Femur (tissue), 1 donor: ENCODE results near the gene FLT1.

ENCODE experiments used
- DNase-seq: peaks from one replicate; pipeline ENCODE4 v3.0.0-alpha.2; 2017

Gene FLT1, protein sequence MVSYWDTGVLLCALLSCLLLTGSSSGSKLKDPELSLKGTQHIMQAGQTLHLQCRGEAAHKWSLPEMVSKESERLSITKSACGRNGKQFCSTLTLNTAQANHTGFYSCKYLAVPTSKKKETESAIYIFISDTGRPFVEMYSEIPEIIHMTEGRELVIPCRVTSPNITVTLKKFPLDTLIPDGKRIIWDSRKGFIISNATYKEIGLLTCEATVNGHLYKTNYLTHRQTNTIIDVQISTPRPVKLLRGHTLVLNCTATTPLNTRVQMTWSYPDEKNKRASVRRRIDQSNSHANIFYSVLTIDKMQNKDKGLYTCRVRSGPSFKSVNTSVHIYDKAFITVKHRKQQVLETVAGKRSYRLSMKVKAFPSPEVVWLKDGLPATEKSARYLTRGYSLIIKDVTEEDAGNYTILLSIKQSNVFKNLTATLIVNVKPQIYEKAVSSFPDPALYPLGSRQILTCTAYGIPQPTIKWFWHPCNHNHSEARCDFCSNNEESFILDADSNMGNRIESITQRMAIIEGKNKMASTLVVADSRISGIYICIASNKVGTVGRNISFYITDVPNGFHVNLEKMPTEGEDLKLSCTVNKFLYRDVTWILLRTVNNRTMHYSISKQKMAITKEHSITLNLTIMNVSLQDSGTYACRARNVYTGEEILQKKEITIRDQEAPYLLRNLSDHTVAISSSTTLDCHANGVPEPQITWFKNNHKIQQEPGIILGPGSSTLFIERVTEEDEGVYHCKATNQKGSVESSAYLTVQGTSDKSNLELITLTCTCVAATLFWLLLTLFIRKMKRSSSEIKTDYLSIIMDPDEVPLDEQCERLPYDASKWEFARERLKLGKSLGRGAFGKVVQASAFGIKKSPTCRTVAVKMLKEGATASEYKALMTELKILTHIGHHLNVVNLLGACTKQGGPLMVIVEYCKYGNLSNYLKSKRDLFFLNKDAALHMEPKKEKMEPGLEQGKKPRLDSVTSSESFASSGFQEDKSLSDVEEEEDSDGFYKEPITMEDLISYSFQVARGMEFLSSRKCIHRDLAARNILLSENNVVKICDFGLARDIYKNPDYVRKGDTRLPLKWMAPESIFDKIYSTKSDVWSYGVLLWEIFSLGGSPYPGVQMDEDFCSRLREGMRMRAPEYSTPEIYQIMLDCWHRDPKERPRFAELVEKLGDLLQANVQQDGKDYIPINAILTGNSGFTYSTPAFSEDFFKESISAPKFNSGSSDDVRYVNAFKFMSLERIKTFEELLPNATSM (N-terminal part only)

DNA sequence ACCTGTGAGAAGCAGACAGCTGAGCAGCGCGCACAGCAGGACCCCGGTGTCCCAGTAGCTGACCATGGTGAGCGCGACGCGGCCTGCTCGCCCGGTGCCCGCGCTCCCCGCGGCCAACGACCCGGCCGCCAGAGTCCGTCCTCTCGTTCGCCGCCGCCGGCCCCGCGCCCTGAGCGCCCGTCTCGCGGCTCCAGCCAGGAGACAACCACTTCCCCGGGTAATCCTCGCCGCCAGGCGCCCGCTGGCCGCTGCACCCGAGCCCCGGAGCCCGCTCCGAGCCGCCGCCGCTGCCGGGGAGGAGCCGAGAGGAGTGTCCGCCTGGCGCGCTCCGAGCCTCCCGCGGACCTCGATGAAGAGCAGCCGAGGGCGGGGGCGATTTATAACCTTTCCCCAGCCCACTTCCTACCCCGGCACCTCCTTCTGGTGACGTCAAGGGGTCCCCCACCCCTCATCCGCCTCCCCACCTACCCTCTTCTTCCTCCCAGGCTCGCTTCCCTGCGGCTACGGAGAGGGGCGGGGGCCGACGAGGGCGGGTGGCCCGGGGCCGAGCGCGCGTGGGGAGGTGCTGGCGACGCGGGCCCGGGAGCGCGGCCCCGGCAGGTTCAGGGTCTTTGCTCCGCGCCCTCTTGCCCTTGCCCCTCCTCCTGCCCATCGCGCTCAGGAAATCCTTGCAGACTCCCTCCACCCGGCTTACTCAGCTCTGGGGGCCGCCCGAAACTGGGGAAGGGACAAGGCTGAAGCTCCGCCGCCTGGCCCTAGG is at the start of gene FLT1:
Gene FLT1, minus strand, starts transcription at position 351 of the 760 bp plus-strand sequence. Its CDS starts 285 bp downstream, at position 66.
- peak; percentile 55 for DNase-seq

DNA sequence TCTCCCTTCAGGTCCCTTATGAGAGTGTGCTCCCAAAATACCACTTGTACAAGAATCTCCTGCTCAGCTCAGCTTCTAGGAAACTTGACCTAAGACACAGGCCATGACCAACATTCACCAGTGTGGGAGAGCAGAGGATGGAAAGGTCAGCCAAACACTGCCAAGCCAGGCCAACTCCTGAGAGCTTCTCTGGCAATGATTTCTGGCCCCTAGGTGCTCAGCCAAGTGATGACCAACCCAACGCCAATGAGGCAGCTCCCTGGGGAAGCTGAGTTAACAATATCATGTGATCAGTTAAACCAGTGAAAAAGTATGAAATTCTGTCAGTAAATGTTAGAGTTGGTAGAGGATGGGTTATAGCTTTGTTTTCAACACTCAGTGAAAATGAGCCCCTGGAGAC is 49.1 kb upstream of the FLT1 start:
- no peak for DNase-seq

- DNase-seq, result no peak
Observed at GRCh38 chr13:28542804-28543203, 47.9 kb upstream of the FLT1 start.

DNA sequence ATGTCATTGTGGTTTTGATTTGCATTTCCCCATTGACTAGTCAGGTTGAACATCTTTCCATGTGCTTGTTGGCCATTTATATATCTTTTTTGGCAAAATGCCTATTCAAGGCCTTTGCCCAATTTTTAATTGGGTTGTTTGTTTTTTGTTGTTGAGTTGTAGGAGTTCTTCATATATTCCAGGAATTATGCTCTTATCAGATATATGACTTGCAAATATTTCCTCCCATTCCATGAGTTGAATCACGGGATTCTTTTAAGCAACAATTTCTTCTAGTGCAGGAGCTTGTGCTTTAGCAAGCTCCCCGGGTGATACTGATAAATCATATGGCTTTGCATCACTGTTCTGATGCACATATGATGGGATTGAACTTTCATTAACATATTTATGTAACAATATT is 47.0 kb upstream of the FLT1 start:
- DNase-seq, result no peak

GRCh38 chr13:28540612-28541011 is 45.7 kb upstream of the FLT1 start:
- DNase-seq, result no peak

DNA sequence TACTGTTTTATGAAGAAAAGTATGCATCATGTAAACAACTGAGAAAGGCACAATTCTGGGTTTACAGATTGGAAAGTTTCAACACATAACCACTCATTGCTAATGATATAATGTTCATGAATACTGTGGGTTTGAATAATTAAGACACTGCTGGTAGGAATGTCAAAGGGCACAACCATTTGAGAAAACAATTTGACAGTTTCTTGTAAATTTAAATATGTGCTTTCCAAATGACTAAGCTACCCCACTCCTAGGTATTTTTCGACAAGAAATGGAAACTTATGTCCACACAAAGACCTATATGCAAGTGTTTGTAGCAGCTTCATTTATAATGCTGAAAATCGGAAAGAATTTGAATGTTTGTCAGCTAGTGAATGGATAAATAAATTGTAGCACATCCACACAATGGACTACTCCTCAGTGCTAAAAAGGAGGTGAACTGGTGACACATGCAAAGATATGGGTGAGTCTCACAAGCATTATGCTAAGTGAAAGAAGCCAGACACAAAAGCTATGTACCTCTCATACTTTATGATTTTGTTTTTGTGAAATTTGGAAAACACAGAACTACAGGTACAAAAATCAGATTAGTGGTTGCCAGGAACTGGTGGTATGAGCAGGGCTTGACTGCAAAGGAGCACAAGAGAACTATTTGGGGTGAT is 44.8 kb upstream of the FLT1 start:
- DNase-seq, result no peak

GRCh38 chr13:28538932-28539331 is 44.0 kb upstream of the FLT1 start:
- no peak for DNase-seq

DNA sequence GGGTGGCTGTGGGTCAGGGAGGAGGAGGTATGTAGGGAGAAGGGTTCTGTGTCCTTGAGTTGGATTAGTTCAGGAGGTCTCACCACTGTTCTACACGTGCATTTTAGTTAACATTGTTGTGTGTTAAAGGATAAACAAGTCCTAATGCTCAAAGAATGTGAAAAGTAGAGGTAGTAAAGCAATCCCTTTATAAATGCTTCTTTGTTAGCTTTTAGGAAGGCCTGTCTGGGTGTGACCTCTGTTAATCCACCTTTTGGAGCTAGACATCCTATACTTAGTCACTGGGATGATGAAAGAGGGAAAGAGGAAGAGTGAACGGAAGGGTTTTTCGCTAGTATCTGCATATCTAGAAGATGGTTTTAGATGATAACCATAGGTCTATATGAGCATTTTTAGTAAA is 42.2 kb upstream of the FLT1 start:
- no peak for DNase-seq

- no peak for DNase-seq
Observed at GRCh38 chr13:28536371-28536770, 41.4 kb upstream of the FLT1 start.

DNA sequence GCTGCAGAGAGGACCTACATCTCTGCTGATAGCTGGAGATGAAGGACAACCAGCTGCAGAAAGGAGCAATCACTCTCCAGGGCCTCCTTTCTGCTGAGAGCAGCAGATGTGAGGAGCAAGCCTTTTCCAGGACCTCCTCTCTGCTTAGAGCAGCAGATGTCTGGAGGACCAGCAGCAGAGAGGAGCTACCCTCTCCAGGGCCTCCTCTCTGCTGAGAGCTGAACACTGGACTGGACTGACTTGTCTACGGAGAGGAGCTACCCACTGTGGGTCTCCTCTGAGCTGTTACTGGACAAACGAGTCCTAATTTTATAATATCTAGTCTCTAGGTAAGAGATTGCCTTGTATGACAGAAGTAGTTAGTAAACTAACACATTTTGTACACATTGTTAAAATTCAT is 40.8 kb upstream of the FLT1 start:
- DNase-seq, result no peak

- no peak for DNase-seq
Observed at GRCh38 chr13:28534801-28535200, 39.9 kb upstream of the FLT1 start.

GRCh38 chr13:28534210-28534609 is 39.3 kb upstream of the FLT1 start:
- no peak for DNase-seq

DNA sequence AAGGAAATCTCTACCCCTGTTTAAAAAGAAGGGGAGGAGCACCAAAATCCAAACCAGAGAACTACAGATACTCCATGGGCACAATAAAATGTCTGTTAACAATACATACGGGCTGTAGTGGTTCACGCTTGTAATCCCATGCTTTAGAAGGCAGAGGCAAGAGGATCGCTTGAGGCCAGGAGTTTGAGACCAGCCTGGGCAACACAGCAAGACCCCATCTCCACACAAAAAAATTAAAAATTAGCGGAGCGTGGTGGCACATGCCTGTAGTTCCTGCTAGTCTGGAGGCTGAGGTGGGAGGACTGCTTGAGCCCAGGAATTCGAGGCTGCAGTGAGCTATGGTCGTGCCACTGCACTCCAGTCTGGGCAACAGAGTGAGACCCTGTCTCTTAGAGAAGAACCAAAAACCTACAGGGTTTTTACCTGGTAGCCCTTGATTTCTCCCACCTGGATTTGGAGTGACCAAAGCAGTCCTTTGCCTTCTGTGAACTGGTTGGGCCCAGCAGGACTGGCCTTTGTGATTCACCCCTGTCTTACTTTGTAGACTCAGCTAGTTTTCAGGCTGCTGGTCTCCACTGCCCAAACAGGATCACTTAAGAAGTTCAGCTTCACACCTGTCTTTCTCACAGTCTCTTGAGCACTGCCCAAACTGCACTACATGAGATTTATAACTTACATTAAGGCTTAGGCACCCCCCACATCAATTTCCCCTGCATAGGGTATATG is 38.7 kb upstream of the FLT1 start:
- DNase-seq, result no peak

- no peak for DNase-seq
Observed at GRCh38 chr13:28533125-28533436, 38.2 kb upstream of the FLT1 start.

DNA sequence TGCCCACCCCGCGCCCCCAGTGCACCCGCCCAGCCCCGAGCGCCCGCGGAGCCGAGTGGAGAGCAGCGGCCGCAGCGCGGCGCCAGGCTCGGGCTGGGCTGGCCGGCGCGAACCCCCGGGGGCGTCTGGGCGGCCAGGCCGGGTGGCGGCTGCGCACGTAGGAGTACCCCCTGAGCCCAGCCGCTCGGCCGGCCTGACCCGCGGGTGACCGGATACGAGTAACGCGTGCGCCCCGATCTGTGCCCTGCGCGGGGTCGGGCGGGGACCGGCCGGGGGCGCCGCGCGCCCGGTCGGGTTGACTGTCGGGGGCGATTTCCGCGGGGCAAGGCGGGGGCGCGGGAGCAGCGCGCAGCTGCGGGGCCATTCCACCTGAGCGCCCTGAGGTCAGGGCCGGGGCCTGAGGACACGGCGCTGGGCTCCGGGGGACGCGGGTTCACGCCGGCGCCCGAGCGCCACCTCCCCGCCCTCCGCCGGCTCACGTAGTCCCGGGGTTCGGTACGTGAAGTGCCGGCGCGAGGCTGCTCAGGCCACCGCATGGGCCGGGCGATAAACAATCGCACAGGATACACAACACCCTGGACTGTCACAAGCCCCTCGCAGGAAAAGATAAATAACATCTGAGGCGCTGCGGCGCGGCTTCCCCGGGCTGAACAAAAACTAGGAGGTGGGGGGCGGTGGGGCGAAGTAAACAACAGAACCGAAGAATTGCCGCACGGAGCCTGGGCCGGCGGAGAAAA is 37.6 kb upstream of the FLT1 start:
- peak; percentile 42 for DNase-seq

DNA sequence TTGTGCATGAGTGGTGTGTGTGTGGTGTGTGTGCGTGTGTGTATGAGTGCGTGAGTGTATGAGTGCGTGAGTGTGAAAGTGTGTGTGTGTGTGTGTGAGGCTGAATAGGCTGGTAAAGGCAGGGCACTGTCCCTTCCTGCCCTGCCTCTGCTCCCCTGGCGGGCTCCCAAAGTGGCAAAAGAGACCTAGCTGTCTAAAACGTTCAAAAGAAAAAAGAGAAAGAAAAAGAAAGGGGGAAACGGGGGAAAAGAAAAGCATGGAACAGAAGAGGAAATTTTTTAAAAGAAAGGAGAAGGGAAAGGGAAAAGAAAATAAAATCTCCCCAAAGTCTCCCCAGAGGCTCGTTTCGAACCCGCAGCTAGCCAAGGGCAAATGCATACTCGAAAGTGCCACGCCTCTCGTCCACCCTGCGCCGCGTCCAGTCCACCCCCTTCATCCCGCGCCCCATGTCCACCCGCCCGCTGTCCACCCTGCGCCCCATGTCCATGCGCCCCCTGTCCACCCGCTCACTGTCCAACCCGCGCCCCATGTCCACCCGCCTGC is 37.0 kb upstream of the FLT1 start:
- peak; percentile 28 for DNase-seq

DNA sequence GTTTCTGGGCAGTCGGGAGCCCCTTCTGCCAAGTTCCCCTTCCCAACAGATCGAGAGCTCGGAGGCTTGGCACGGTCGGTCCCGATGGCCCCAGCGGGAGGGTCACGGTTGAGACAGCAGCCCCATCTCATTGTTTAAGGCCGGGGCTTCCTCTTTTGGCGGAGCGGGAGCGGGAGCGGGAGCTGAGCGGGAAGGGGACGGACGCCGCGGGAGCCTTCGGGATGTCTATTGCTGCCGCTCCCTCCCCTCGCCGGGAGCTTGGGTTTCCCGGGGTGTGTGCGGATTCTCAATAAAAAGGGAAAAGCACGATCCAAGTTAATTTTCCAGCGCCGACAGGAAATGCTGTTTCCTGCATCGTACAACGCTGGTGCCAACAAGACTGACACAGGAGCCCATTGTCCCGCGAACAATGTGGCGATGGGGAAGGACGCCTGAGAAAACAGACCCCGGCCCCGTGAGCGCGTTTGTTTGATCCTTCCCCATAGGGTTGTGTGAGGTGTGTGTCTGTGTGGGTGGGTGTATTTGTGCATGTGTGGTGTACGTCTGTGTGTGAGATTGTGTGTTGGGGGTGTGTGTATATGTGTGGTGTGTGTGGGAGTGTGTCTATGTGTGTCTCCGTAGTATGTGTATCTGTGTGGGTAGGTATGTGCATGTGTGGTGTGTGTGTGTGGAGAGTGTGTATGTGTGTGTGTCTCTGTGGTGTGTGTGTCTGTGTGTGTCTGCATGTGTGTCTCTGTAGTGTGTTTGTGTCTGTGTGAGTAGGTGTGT is 36.3 kb upstream of the FLT1 start:
- peak; percentile 70 for DNase-seq

GRCh38 chr13:28530729-28531076 is 35.8 kb upstream of the FLT1 start:
- DNase-seq, result no peak

- DNase-seq, result no peak
Observed at GRCh38 chr13:28529836-28530235, 34.9 kb upstream of the FLT1 start.

- DNase-seq, result no peak
Observed at GRCh38 chr13:28528848-28529247, 33.9 kb upstream of the FLT1 start.
